ENCODE measurements around the gene DLL3.

Gene DLL3

GRCh38 chr19:39483141-39483540 lies 15.6 kb upstream of the DLL3 start:
- DNase-seq (ENCODE audit: low spot score) = peak; percentile 77

- no peak for DNase-seq (ENCODE audit: low spot score)
These were observed 9.0 kb upstream of the DLL3 start for GRCh38 chr19:39489756-39490155.

GRCh38 chr19:39492225-39492624 lies 6.5 kb upstream of the DLL3 start:
- no peak for DNase-seq (ENCODE audit: low spot score)

DNA sequence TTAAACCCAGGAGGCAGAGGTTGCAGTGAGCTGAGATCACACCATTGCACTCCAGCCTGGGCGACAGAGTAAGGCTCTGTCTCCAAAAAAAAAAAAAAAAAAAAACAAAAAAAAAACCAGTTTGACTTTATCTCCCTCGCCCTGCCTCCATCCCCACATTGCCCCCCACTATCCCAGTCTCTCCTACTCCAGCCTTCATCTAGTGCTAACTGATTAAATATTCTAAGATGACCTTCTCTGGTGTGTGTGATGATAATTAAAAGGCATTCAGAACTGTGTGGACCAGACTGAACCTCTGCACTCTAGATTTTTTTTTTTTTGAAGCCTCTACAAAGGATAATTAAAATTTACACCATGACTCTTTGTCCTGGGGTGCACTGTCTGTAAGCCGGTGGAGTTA lies 6.0 kb upstream of the DLL3 start:
- no peak for DNase-seq (ENCODE audit: low spot score)

- DNase-seq (ENCODE audit: low spot score) = peak; percentile 42
These were observed 4.1 kb upstream of the DLL3 start for GRCh38 chr19:39494661-39495060.

DNA sequence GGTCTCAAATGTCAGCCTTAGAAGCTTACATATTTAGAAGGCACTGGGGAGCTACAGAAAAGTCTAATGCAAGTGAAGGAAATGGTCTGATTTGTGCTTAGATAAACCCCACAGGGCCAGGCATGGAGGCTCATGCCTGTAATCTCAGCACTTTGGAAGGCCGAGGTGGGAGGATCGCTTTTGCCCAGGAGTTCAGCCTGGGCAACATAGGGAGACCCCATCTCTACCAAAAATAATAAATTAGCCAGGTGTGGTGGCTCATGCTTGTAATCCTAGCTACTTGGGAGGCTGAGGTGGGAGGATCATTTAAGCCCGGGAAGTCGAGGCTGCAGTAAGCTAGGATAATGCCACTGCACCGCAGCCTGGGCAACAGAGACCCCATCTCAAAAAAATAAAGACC lies 2.7 kb upstream of the DLL3 start:
- no peak for DNase-seq (ENCODE audit: low spot score)

DNA sequence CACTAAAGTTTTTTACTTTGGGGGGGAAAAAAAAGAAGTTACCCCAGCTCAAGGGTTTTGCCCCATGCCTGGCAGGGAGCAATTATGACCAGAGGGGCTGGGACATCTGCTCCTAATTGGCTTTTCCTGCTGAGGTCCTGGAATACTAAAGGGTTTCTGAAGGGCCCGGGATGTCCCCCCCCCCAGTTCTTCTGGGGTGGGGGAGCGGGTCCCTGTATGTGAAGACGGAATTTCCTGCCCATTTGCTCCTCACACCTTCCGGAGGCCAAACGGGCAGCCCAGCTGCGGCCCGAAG lies 1.1 kb upstream of the DLL3 start:
- DNase-seq (ENCODE audit: low spot score) = no peak

- DNase-seq (ENCODE audit: low spot score) = peak; percentile 87
These were observed 550 bp upstream of the DLL3 start for GRCh38 chr19:39497996-39498797.

DNA sequence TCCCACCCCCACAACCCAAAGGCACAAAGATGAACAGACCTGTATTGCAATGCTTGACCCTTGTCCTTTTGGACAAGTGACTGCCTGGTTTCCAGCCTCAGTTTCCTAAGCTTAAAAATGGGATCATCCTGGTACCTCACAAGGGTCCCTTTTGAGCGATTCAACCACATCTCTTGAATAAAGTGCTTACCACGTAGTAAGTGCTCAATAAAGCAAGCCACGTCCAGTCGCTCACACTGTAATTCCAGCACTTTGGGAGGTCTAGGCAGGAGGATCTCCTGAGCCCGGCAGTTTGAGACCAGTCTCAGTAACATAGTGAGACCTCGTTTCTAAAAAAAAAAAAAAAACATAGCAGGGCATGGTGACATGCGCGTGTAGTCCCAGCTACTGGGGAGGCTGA lies 1.2 kb downstream of the DLL3 start:
- DNase-seq (ENCODE audit: low spot score) = no peak

DNA sequence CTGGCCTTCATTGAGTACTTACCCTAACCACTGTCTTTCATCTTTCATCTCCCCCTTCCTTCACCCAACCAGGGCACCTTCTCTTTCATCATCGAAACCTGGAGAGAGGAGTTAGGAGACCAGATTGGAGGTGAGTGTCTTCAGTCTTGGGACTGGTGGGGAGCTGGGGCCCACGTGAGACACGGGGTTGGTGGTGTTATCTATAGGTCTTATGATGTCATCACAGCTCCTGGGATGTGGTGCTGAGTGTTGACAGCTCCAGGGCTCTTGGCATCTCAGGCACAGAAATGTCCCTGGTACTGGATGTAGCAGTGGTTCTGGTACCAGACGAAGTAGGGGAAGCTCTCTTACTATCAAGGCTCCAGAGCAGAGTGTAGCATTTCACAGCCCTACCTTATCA lies 1.8 kb downstream of the DLL3 start:
- DNase-seq (ENCODE audit: low spot score) = no peak

GRCh38 chr19:39501340-39501739 lies 2.6 kb downstream of the DLL3 start:
- DNase-seq (ENCODE audit: low spot score) = no peak

GRCh38 chr19:39502640-39503417 lies 4.1 kb downstream of the DLL3 start:
- DNase-seq (ENCODE audit: low spot score) = peak; percentile 56

- no peak for DNase-seq (ENCODE audit: low spot score)
These were observed 7.8 kb downstream of the DLL3 start for GRCh38 chr19:39506598-39506943.

GRCh38 chr19:39506944-39507714 lies 8.4 kb downstream of the DLL3 start:
- DNase-seq (ENCODE audit: low spot score) = peak; percentile 95

- no peak for DNase-seq (ENCODE audit: low spot score)
These were observed 9.1 kb downstream of the DLL3 start for GRCh38 chr19:39507715-39508364.

DNA sequence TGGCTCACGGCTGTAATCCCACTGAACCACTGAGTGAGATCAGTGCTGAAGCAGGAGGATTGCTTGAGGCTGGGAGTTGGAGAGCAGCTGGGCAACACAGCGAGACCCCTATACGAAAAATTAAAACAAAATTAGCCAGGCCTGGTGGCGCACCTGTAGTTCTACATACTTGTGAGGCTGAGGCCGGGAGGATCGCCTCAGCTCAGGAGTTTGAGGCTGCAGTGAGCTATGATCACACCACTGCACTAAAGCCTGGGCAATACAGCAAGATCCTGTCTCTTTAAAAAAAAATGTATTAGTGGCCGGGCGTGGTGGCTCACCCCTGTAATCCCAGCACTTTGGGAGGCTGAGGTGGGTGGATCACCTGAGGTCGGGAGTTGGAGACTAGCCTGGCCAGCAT lies 9.9 kb downstream of the DLL3 start:
- no peak for DNase-seq (ENCODE audit: low spot score)

GRCh38 chr19:39509233-39509632 lies 10.5 kb downstream of the DLL3 start:
- no peak for DNase-seq (ENCODE audit: low spot score)

GRCh38 chr19:39512988-39513387 lies 14.2 kb downstream of the DLL3 start:
- DNase-seq (ENCODE audit: low spot score) = no peak

- peak; percentile 77 for DNase-seq (ENCODE audit: low spot score)
These were observed 16.2 kb downstream of the DLL3 start, which contains the start of gene SELENOV for GRCh38 chr19:39514840-39515550. Gene SELENOV, plus strand, starts transcription at chr19:39515139. Its CDS starts 74 bp downstream, at chr19:39515213.

DNA sequence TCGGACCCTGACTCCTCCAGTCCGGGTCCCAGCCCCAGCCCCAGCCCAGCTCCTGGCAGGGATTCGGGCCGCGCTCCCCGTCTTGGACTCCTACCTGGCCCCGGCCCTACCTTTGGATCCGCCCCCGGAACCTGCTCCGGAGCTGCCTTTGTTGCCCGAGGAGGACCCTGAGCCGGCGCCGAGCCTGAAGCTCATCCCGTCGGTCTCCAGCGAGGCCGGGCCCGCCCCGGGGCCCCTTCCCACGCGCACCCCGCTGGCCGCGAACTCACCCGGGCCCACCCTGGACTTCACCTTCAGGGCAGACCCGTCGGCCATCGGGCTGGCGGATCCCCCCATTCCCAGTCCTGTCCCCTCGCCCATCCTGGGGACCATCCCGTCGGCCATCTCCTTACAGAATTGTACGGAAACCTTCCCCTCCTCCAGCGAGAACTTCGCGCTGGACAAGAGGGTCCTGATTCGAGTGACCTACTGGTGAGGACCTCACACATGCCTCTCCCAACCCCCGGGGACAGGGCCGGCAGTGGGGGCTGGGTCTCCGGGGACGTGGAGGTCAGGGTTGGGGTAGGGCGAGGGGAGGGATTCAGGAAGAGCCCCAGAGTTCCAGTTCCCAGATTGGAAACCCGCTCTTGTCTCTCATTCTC lies 16.9 kb downstream of the DLL3 start:
- no peak for DNase-seq (ENCODE audit: low spot score)

GRCh38 chr19:39516270-39516669 lies 17.5 kb downstream of the DLL3 start:
- DNase-seq (ENCODE audit: low spot score) = no peak

All from D341Med (cell line).